IPS-11a (cell line): ENCODE results near the gene SLC25A14.

Experiments used
- H3K4me3 ChIP-seq: one replicate; pipeline ENCODE4 v1.5.1; 2013; ENCODE audit warnings: low read depth, low read length, control low read depth

The SLC25A14 gene

DNA sequence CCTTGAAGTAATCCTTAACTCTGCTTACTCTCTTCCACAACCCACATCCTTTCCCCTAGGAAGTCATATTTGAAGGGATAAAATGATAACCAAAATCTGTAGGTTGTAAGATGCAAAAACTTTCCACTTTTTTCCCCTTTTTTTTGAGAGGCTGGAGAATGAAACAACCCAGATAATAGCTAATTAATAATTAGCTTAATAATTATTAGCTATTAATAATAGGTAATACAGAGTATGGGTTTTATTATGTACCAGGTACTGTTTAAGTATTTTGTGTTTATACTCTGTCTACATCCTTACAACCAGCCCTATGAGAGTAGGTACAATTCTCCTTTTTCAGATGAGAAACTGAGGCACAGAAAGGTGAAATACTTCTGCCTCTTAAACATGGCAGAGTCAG, 36.4 kb downstream of the SLC25A14 start:
- no peak overlapping the region for H3K4me3 ChIP-seq

DNA sequence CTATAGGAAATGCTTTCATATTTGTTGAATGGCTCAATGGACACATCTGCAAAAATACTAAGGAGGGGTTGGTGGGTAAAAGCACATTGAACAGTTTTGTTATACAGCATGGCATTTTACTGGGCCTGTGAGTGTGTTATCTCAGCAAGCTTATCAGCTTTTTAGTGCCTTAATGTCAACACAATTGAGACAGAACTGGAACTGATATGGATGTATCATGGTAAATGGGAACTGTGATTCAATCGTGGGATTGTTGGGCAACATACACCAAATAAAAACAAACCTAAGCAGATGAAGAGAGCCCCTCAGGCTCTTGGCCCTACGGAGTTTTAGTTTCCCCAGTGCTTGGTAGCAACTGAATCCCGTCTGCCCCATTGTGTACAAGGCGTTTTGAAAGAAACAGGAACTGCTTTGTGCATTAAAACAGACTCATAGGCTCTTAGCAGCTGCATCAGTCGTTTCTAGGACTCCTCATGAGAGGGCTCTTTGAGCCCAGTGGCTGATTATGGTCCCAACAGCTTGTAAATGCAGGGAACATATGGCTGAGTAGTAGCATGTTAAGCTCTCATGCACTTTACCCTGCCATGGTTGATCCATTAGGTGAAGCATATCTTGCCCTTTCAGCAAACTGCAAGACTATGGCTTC, 38.4 kb downstream of the SLC25A14 start:
- H3K4me3 ChIP-seq, result no peak overlapping the region

DNA sequence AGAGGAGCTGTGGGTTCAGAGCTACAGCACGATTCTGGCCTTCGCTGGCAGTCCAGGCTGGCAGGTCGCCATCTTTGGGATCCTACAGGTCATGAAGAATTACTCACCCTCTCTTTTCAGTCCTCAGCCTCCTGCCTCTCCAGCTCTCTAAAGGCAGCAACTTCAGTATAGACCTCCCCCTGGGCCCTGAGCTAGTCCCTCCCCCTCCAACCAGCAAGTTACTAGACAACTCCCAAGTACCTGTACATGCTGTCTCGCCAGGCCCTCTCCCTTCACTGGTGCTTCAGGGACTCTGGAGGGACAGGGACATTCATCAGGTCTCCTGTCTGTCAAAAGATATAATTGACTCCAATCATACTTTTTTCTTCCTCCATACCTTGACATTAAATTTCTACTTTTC, 45.8 kb downstream of the SLC25A14 start, which contains the start of gene GPR119:
Gene GPR119, minus strand, starts transcription at position 155 of the 400 bp plus-strand sequence. CDS start 227 bp downstream, outside the sequence.
- no peak within 1 kb of the TSS for H3K4me3 ChIP-seq

GRCh38 chrX:130386408-130386808, 46.7 kb downstream of the SLC25A14 start:
- H3K4me3 ChIP-seq, result no peak overlapping the region

DNA sequence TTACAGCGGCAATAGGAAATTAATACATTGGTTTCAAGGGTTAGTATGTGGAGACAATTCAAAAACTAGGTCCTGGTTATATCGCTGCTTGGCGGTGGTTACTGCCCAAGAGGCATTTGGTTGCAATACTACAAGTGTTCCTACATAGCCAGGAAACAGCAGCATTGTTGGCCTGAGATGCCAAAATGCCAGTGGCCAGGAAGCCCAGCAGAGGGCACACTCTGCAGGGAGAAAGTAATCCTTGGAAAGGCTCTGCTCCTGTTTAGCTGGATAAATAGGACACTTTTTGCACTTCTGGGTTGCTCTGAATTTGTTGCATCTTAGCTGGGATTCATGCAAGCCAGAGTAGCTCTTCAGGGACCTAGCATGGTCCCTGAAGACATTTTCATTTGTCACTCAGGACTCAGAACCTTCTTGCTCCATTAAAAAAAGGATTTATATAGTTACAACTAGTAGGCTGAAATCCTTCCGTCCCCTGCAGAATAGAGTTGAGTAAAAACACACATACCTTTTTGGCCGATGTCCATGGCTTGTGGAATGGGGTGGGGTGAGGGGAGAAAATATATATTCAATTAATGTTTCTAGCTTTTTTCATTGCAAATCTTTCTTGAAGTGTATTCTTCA, 53.8 kb downstream of the SLC25A14 start:
- H3K4me3 ChIP-seq, result no peak overlapping the region

- H3K4me3 ChIP-seq, result no peak overlapping the region
These were observed 55.6 kb downstream of the SLC25A14 start for GRCh38 chrX:130395341-130395740.

GRCh38 chrX:130401415-130402207, 61.9 kb downstream of the SLC25A14 start, which contains the start of gene RBMX2:
TSS of gene RBMX2 (plus strand) at chrX:130401987. CDS start at chrX:130402033, 46 bp downstream.
- H3K4me3 ChIP-seq, result peak within 1 kb of the TSS; percentile 72

DNA sequence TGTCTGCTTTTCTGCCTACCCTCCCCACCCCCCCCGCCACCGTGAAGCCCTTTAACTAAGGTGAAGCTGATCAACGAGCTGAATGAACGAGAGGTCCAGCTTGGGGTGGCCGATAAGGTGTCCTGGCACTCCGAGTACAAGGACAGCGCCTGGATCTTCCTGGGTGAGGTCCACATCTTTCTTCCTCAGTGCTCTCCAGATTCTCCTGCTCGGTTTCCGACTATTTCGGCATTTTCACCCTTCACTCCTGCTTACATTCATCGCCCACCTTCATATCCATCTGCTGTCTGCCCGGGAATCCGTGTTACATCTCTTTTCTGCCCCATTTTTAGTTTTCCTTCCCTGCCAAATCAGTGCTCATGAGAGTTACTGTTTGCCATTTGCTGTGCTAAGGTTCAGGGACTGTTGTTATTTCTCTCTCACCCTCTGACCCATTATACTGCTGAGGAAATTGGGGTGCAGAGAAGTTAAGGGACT, 62.5 kb downstream of the SLC25A14 start:
- H3K4me3 ChIP-seq, result peak overlapping the region; percentile 72

DNA sequence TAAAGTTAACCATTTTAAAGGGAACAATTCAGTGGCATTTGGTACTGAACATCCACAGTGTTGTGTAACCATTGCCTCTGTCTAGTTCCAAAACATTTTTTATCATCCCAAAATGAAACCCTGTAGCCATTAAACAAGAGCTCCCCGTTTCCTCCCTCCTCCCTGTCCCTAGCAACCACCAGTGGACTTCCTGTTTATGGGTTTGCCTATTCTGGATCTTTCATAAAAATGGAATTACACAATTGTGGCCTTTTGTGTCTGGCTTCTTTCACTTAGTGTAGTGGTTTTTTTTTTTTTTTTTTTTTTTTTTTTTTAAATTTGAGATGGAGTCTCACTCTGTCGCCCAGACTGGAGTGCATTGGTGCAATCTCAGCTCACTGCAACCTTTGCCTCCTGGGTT, 73.7 kb downstream of the SLC25A14 start:
- H3K4me3 ChIP-seq, result no peak overlapping the region

DNA sequence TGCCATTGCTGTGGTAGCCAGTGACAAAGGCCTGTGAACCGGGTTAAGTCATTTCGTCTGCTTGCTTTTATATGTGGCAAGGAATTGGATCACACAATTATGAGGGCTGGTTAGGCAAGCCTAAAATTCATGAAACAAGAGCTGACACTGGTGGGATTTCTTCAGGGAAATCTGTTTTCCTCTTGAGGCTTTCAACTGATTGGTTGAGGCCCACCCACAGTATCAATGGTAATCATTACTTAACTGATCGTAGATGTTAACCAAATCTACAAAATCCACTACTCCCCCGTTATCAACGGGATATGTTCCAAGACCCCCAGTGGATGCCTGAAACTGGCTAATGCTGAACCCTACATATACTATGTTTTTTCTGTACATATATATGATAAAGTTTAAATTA, 75.1 kb downstream of the SLC25A14 start:
- H3K4me3 ChIP-seq, result no peak overlapping the region

- no peak overlapping the region for H3K4me3 ChIP-seq
These were observed 75.5 kb downstream of the SLC25A14 start for GRCh38 chrX:130415201-130415600.

- H3K4me3 ChIP-seq, result no peak overlapping the region
These were observed 77.1 kb downstream of the SLC25A14 start for GRCh38 chrX:130416785-130417184.

GRCh38 chrX:130418066-130418465, 78.3 kb downstream of the SLC25A14 start:
- H3K4me3 ChIP-seq, result no peak overlapping the region

GRCh38 chrX:130418740-130419139, 79.0 kb downstream of the SLC25A14 start:
- H3K4me3 ChIP-seq, result no peak overlapping the region

- no peak overlapping the region for H3K4me3 ChIP-seq
These were observed 79.5 kb downstream of the SLC25A14 start for GRCh38 chrX:130419263-130419662.
